Central memory CD8-positive, alpha-beta T cell (primary cell): Measurements from ENCODE around the gene PECR.
A peak's percentile ranks its signal among the peaks of the same experiment; 100 is the strongest.

Source experiments
- ATAC-seq: fragments of 150-1000 bp; cut with Tn5 transposase; replicated peaks from 2 replicates; pipeline ENCODE4 v1.10.0; 2022; ENCODE audit warnings: mild to moderate bottlenecking, moderate FRiP score, moderate number of reproducible peaks; ENCODE audit not compliant: poor library complexity, severe bottlenecking; ENCODE audit errors: extremely low read depth
- DNase-seq, 2 donors: peaks; one replicate each; pipeline ENCODE4 v3.0.0; 2021; ENCODE audit warnings: low spot score in 2 of 2
- H3K27ac Mint-ChIP-seq: one replicate; pipeline ENCODE4 v1.8.0; 2022; ENCODE audit warnings: low read depth, mild to moderate bottlenecking, moderate library complexity, mixed read lengths
- H3K27me3 Mint-ChIP-seq: one replicate; pipeline ENCODE4 v1.8.0; 2022; ENCODE audit warnings: mixed read lengths
- H3K36me3 Mint-ChIP-seq: one replicate; pipeline ENCODE4 v1.8.0; 2022; ENCODE audit warnings: mild to moderate bottlenecking, moderate library complexity, mixed read lengths; ENCODE audit not compliant: insufficient read depth
- H3K4me1 Mint-ChIP-seq: one replicate; pipeline ENCODE4 v1.8.0; 2022; ENCODE audit warnings: mixed read lengths
- H3K4me3 Mint-ChIP-seq: one replicate; pipeline ENCODE4 v1.8.0; 2022; ENCODE audit warnings: mild to moderate bottlenecking, moderate library complexity, mixed read lengths
- H3K9me3 Mint-ChIP-seq: one replicate; pipeline ENCODE4 v1.8.0; 2022; ENCODE audit warnings: mixed read lengths

PECR gene

GRCh38 chr2:216074794-216075193 is 6.8 kb downstream of the PECR start:
- no peaks in the 10 kb centered on the region for H3K9me3 Mint-ChIP-seq
- DNase-seq (no peak), ATAC-seq (no peak)
- peaks cover 13% of the 10 kb centered on the region for H3K36me3 Mint-ChIP-seq
- no peak overlapping the region for H3K27ac Mint-ChIP-seq
- H3K4me1 Mint-ChIP-seq: peaks cover 17% of the 10 kb centered on the region
- no peak overlapping the region for H3K4me3 Mint-ChIP-seq
- H3K27me3 Mint-ChIP-seq: no peaks in the 10 kb centered on the region

- no peaks in the 10 kb centered on the region for H3K27me3 Mint-ChIP-seq
- peaks cover 17% of the 10 kb centered on the region for H3K4me1 Mint-ChIP-seq
- no peak overlapping the region for H3K4me3 Mint-ChIP-seq
- peaks cover 14% of the 10 kb centered on the region for H3K36me3 Mint-ChIP-seq
- H3K9me3 Mint-ChIP-seq: no peaks in the 10 kb centered on the region
- no peak for ATAC-seq
- H3K27ac Mint-ChIP-seq: peak overlapping the region; percentile 75
- no peak for DNase-seq
These were observed 7.2 kb downstream of the PECR start for GRCh38 chr2:216074380-216074779.

GRCh38 chr2:216073773-216074172 is 7.8 kb downstream of the PECR start:
- Mint-ChIP-seq H3K4me3 (no peak overlapping the region), H3K4me1 (peaks cover 22% of the 10 kb centered on the region), H3K36me3 (peaks cover 16% of the 10 kb centered on the region), H3K27ac (peak overlapping the region; percentile 75), H3K9me3 (no peaks in the 10 kb centered on the region), H3K27me3 (no peaks in the 10 kb centered on the region)
- no peak for ATAC-seq
- DNase-seq: no peak

- DNase-seq (no peak), ATAC-seq (no peak)
- Mint-ChIP-seq H3K4me1 (peaks cover 22% of the 10 kb centered on the region), H3K36me3 (peaks cover 12% of the 10 kb centered on the region), H3K27ac (no peak overlapping the region), H3K4me3 (no peak overlapping the region), H3K9me3 (no peaks in the 10 kb centered on the region), H3K27me3 (no peaks in the 10 kb centered on the region)
These were observed 9.1 kb downstream of the PECR start for GRCh38 chr2:216072473-216072872.

- Mint-ChIP-seq H3K27me3 (no peaks in the 10 kb centered on the region), H3K36me3 (peaks cover 12% of the 10 kb centered on the region), H3K27ac (no peak overlapping the region), H3K9me3 (no peaks in the 10 kb centered on the region), H3K4me3 (no peak overlapping the region), H3K4me1 (peaks cover 26% of the 10 kb centered on the region)
- DNase-seq: no peak
- ATAC-seq: no peak
These were observed 10.3 kb downstream of the PECR start for GRCh38 chr2:216071111-216071851.

- H3K36me3 Mint-ChIP-seq: peaks cover 19% of the 10 kb centered on the region
- no peaks in the 10 kb centered on the region for H3K27me3 Mint-ChIP-seq
- no peaks in the 10 kb centered on the region for H3K9me3 Mint-ChIP-seq
- ATAC-seq: no peak
- H3K27ac Mint-ChIP-seq: no peak overlapping the region
- H3K4me1 Mint-ChIP-seq: peaks cover 26% of the 10 kb centered on the region
- H3K4me3 Mint-ChIP-seq: no peak overlapping the region
- DNase-seq: no peak
These were observed 11.4 kb downstream of the PECR start for GRCh38 chr2:216070195-216070594.

GRCh38 chr2:216069028-216069427 is 12.6 kb downstream of the PECR start:
- Mint-ChIP-seq H3K4me1 (peaks cover 21% of the 10 kb centered on the region), H3K4me3 (no peak overlapping the region), H3K9me3 (no peaks in the 10 kb centered on the region), H3K27me3 (no peaks in the 10 kb centered on the region), H3K36me3 (peaks cover 17% of the 10 kb centered on the region), H3K27ac (no peak overlapping the region)
- no peak for ATAC-seq
- no peak for DNase-seq

- Mint-ChIP-seq H3K4me1 (peaks cover 12% of the 10 kb centered on the region), H3K9me3 (no peaks in the 10 kb centered on the region), H3K27ac (no peak overlapping the region), H3K27me3 (no peaks in the 10 kb centered on the region), H3K36me3 (peaks cover 24% of the 10 kb centered on the region), H3K4me3 (no peak overlapping the region)
- DNase-seq (no peak), ATAC-seq (no peak)
These were observed 15.4 kb downstream of the PECR start for GRCh38 chr2:216066230-216066629.

GRCh38 chr2:216064665-216065064 is 16.9 kb downstream of the PECR start:
- no peaks in the 10 kb centered on the region for H3K9me3 Mint-ChIP-seq
- H3K27me3 Mint-ChIP-seq: no peaks in the 10 kb centered on the region
- H3K27ac Mint-ChIP-seq: no peak overlapping the region
- DNase-seq: no peak
- peaks cover 24% of the 10 kb centered on the region for H3K36me3 Mint-ChIP-seq
- peaks cover 9% of the 10 kb centered on the region for H3K4me1 Mint-ChIP-seq
- H3K4me3 Mint-ChIP-seq: no peak overlapping the region
- no peak for ATAC-seq

- peaks cover 6% of the 10 kb centered on the region for H3K4me1 Mint-ChIP-seq
- H3K4me3 Mint-ChIP-seq: no peak overlapping the region
- no peak for DNase-seq
- ATAC-seq: no peak
- H3K27me3 Mint-ChIP-seq: no peaks in the 10 kb centered on the region
- no peaks in the 10 kb centered on the region for H3K9me3 Mint-ChIP-seq
- no peak overlapping the region for H3K27ac Mint-ChIP-seq
- peaks cover 22% of the 10 kb centered on the region for H3K36me3 Mint-ChIP-seq
These were observed 17.5 kb downstream of the PECR start for GRCh38 chr2:216064014-216064630.

GRCh38 chr2:216059233-216059834 is 22.3 kb downstream of the PECR start:
- Mint-ChIP-seq H3K27ac (no peak overlapping the region), H3K4me1 (peaks cover 17% of the 10 kb centered on the region), H3K9me3 (no peaks in the 10 kb centered on the region), H3K4me3 (no peak overlapping the region), H3K36me3 (peaks cover 15% of the 10 kb centered on the region), H3K27me3 (no peaks in the 10 kb centered on the region)
- no peak for ATAC-seq
- DNase-seq: no peak

GRCh38 chr2:216057688-216058193 is 23.9 kb downstream of the PECR start:
- Mint-ChIP-seq H3K4me3 (peak overlapping the region; percentile 67), H3K9me3 (no peaks in the 10 kb centered on the region), H3K27me3 (no peaks in the 10 kb centered on the region), H3K4me1 (peaks cover 17% of the 10 kb centered on the region), H3K36me3 (peaks cover 10% of the 10 kb centered on the region), H3K27ac (peak overlapping the region; percentile 93)
- ATAC-seq (peak; percentile 98), DNase-seq (peak; percentile 24 to 47)

GRCh38 chr2:216056739-216057138 is 24.9 kb downstream of the PECR start:
- H3K4me1 Mint-ChIP-seq: peaks cover 17% of the 10 kb centered on the region
- H3K27me3 Mint-ChIP-seq: no peaks in the 10 kb centered on the region
- no peak for ATAC-seq
- no peak overlapping the region for H3K4me3 Mint-ChIP-seq
- no peaks in the 10 kb centered on the region for H3K9me3 Mint-ChIP-seq
- H3K36me3 Mint-ChIP-seq: peaks cover 6% of the 10 kb centered on the region
- DNase-seq: no peak
- peak overlapping the region; percentile 93 for H3K27ac Mint-ChIP-seq
